ENCODE measurements around the gene NUMBL.
"Not testable (repeated sequence)": the region's sequence is repeated elsewhere in the genome, so short reads cannot be mapped to it uniquely, and the experiment has no call there.

Gene NUMBL

GRCh38 chr19:40690050-40690692 lies at the start of gene NUMBL:
Gene NUMBL, minus strand, starts transcription at chr19:40690651. Its CDS starts 168 bp downstream, at chr19:40690483.
- TF ChIP-seq CTCF (IDR thresholded peaks at IDR 0.05; ENCODE audit: low read depth, low read length), result no peak
- peak within 1 kb of the TSS; percentile 93 for H3K4me3 ChIP-seq (ENCODE audit: low read depth, low read length)

- no peak for TF ChIP-seq CTCF (IDR thresholded peaks at IDR 0.05; ENCODE audit: low read depth, low read length)
- no peak overlapping the region for H3K4me3 ChIP-seq (ENCODE audit: low read depth, low read length)
Measured at GRCh38 chr19:40739030-40739839, 48.8 kb upstream of the NUMBL start.

- TF ChIP-seq CTCF (IDR thresholded peaks at IDR 0.05; ENCODE audit: low read depth, low read length), result no peak
- H3K4me3 ChIP-seq (ENCODE audit: low read depth, low read length), result no peak overlapping the region
Measured at GRCh38 chr19:40737102-40737644, 46.7 kb upstream of the NUMBL start.

- H3K4me3 ChIP-seq (ENCODE audit: low read depth, low read length), result no peak overlapping the region
- no peak for TF ChIP-seq CTCF (IDR thresholded peaks at IDR 0.05; ENCODE audit: low read depth, low read length)
Measured at GRCh38 chr19:40736661-40737060, 46.2 kb upstream of the NUMBL start.

GRCh38 chr19:40735013-40735771 lies 44.7 kb upstream of the NUMBL start:
- no peak for TF ChIP-seq CTCF (IDR thresholded peaks at IDR 0.05; ENCODE audit: low read depth, low read length)
- H3K4me3 ChIP-seq (ENCODE audit: low read depth, low read length), result no peak overlapping the region

- TF ChIP-seq CTCF (IDR thresholded peaks at IDR 0.05; ENCODE audit: low read depth, low read length), result no peak
- no peak overlapping the region for H3K4me3 ChIP-seq (ENCODE audit: low read depth, low read length)
Measured at GRCh38 chr19:40733149-40733548, 42.7 kb upstream of the NUMBL start.

GRCh38 chr19:40732304-40732703 lies 41.9 kb upstream of the NUMBL start:
- H3K4me3 ChIP-seq (ENCODE audit: low read depth, low read length), result not testable (repeated sequence)

GRCh38 chr19:40730065-40730464 lies 39.6 kb upstream of the NUMBL start:
- not testable (repeated sequence) for H3K4me3 ChIP-seq (ENCODE audit: low read depth, low read length)
